ENCODE results near the gene DNAJB9.

GRCh38 chr7:108535257-108535656 is 34.4 kb upstream of the DNAJB9 start:
- TF ChIP-seq CTCF (IDR thresholded peaks at IDR 0.05) (no peak), POLR2A (IDR thresholded peaks at IDR 0.05) (no peak)

All from body of pancreas (tissue), 4 donors.